Endothelial cell of umbilical vein (primary cell): Measurements from ENCODE around the gene CDK17. TPM values are rescaled to one million over a fixed set of nuclear protein-coding genes. Genes with fewer than 3 reads are reported as not detected.

Experiments used
- BruUV-seq: library from RNA; stranded (reverse); fragments of 400-500 nt; replicated peaks from 2 replicates; lab custom pipeline; 2021; lab: Mats Ljungman, UMichigan
- CTCF ChIA-PET: fragments of 300-600, 350-600 bp; sonication (Branson Sonifier 250); formaldehyde crosslinking; loops from one replicate; lab custom pipeline; 2021; ENCODE audit warnings: antibody characterized with exemption, inconsistent platforms; lab: Charles Lee
- POLR2A ChIA-PET: fragments of 300-600, 350-600 bp; sonication (Branson Sonifier 250); formaldehyde crosslinking; loops from one replicate; lab custom pipeline; 2021; ENCODE audit warnings: antibody characterized with exemption, inconsistent platforms; lab: Charles Lee
- DNase-seq: peaks from one replicate; pipeline ENCODE4 v3.0.0-alpha.2; 2011; ENCODE audit warnings: low read depth, low spot score
- FAIRE-seq: peaks from 2 replicates; lab custom pipeline; 2011; peaks lifted over from hg19 to GRCh38; lab: Jason Lieb, UNC
- H2AFZ ChIP-seq: 2 replicates; pipeline ENCODE4 v1.6.0; 2012; ENCODE audit warnings: low read depth, low read length, control low read depth, inconsistent platforms
- H3K27ac ChIP-seq: 2 replicates; pipeline ENCODE4 v1.5.1; 2011; ENCODE audit warnings: low read depth, mild to moderate bottlenecking, control low read depth, low read length, moderate library complexity; ENCODE audit not compliant: insufficient read depth
- H3K27me3 ChIP-seq, 2 experiments: 2 replicates each; pipeline versions ENCODE4 v1.6.0 to v1.6.1; 2011; ENCODE audit warnings: low read length in 2 of 2, mixed read lengths in 1 of 2; ENCODE audit not compliant: control insufficient read depth in 2 of 2, insufficient read depth in 2 of 2
- H3K36me3 ChIP-seq, 2 experiments: 2 replicates in 1 of 2; 3 replicates in 1 of 2; pipeline ENCODE4 v1.5.1; 2011; ENCODE audit warnings: low read length in 2 of 2, mild to moderate bottlenecking in 1 of 2, moderate library complexity in 1 of 2; ENCODE audit not compliant: control insufficient read depth in 2 of 2, insufficient read depth in 2 of 2; ENCODE audit errors: extremely low read depth in 1 of 2
- H3K4me1 ChIP-seq: 3 replicates; pipeline ENCODE4 v1.5.1; 2011; ENCODE audit warnings: mild to moderate bottlenecking, low read length; ENCODE audit not compliant: control insufficient read depth, insufficient read depth; ENCODE audit errors: extremely low read depth
- H3K4me2 ChIP-seq: 2 replicates; pipeline ENCODE4 v1.6.1; 2011; ENCODE audit warnings: low read length, control low read depth, mixed read lengths; ENCODE audit not compliant: insufficient read depth
- H3K4me3 ChIP-seq, 3 experiments: fragments of 200-600 bp in 1 of 3; sonication (generic), shearing (Covaris generic) in 1 of 3; replicated peaks in 1 of 3; 2 replicates each; pipeline ENCODE4 v1.5.1; 2011 to 2016; ENCODE audit warnings: control low read depth in 3 of 3, low read length in 3 of 3, mild to moderate bottlenecking in 2 of 3, inconsistent platforms in 1 of 3, low read depth in 1 of 3, moderate library complexity in 1 of 3; ENCODE audit not compliant: insufficient read depth in 1 of 3
- H3K79me2 ChIP-seq: 2 replicates; pipeline ENCODE4 v1.6.0; 2012; ENCODE audit warnings: low read length, inconsistent platforms; ENCODE audit not compliant: control insufficient read depth, insufficient read depth
- H3K9ac ChIP-seq: replicated peaks from 2 replicates; pipeline ENCODE3; 2011; ENCODE audit warnings: low read length, control low read depth; ENCODE audit not compliant: insufficient read depth; ENCODE audit errors: extremely low read depth
- H3K9me1 ChIP-seq: replicated peaks from 3 replicates; pipeline ENCODE4 v1.6.0; 2011; ENCODE audit warnings: mild to moderate bottlenecking, low read length; ENCODE audit not compliant: control insufficient read depth, insufficient read depth; ENCODE audit errors: extremely low read depth
- H3K9me3 ChIP-seq: replicated peaks from 2 replicates; pipeline ENCODE4 v1.5.1; 2012; ENCODE audit warnings: low read length, inconsistent platforms; ENCODE audit not compliant: control insufficient read depth, insufficient read depth
- H4K20me1 ChIP-seq: replicated peaks from 2 replicates; pipeline ENCODE3; 2011; ENCODE audit warnings: mild to moderate bottlenecking, low read length; ENCODE audit not compliant: control insufficient read depth, insufficient read depth; ENCODE audit errors: extremely low read depth
- EZH2 ChIP-seq: IDR thresholded peaks from 2 replicates; pipeline ENCODE4 v1.6.1; 2012; ENCODE audit warnings: borderline replicate concordance, low read depth, mild to moderate bottlenecking, moderate library complexity, low read length, inconsistent platforms; ENCODE audit not compliant: severe bottlenecking
- FOS ChIP-seq: IDR thresholded peaks from 2 replicates; pipeline ENCODE4 v1.6.1; 2011; ENCODE audit warnings: mild to moderate bottlenecking, low read length, moderate library complexity, borderline replicate concordance; ENCODE audit not compliant: insufficient read depth
- GATA2 ChIP-seq: IDR thresholded peaks from 2 replicates; pipeline ENCODE4 v1.7.0; 2011; ENCODE audit warnings: low read depth, mild to moderate bottlenecking, moderate library complexity, mixed read lengths, low read length; ENCODE audit not compliant: insufficient read length, insufficient read depth
- JUN ChIP-seq: IDR thresholded peaks from 2 replicates; pipeline ENCODE4 v1.6.1; 2011; ENCODE audit warnings: borderline replicate concordance, low read depth; ENCODE audit not compliant: insufficient read length, insufficient read depth
- MAX ChIP-seq: IDR thresholded peaks from 2 replicates; pipeline ENCODE4 v1.6.1; 2011; ENCODE audit not compliant: insufficient read depth, insufficient read length
- MYC ChIP-seq: IDR thresholded peaks from one replicate; pipeline ENCODE4 v1.6.1; 2011; ENCODE audit warnings: mild to moderate bottlenecking, low read depth, low read length
- POLR2A ChIP-seq: IDR thresholded peaks from 2 replicates; pipeline ENCODE4 v1.6.1; 2012; ENCODE audit warnings: low read depth, mild to moderate bottlenecking, control low read depth, low read length
- POLR2AphosphoS5 ChIP-seq: IDR thresholded peaks from 2 replicates; pipeline ENCODE4 v1.6.1; 2012; ENCODE audit warnings: low read depth, mild to moderate bottlenecking, control low read depth, low read length, moderate library complexity; ENCODE audit not compliant: insufficient read depth
- dilution Hi-C: fragments of 300-500 bp; cut with MboI; formaldehyde crosslinking; loops from one replicate; pipeline ENCODE4 v1.15.0; 2019; ENCODE audit warnings: low sequenced_read_pairs; ENCODE audit not compliant: extremely low pct_ligation_motif_present
- intact Hi-C: fragments of 100-400 bp; cut with micrococcal nuclease; formaldehyde crosslinking; loops from one replicate; pipeline ENCODE4 v1.10.0; 2022
- polyA plus RNA-seq, 4 experiments: library from polyadenylated mRNA; depleted of rRNA in 3 of 4; stranded (reverse) in 3 of 4; unstranded in 1 of 4; fragments of >200 nt; gene quantifications; 2 replicates each; pipeline versions ENCODE4 v1.2.1 to v1.2.3, GENCODE V29; 2011 to 2012; ENCODE audit warnings: missing spikeins in 1 of 4
- total RNA-seq: library from RNA; stranded (reverse); gene quantifications from 2 replicates; pipeline ENCODE4 v1.2.3, GENCODE V29; 2021
- TF ChIP-seq, protein P1 (sequence below), 2 donors: IDR thresholded peaks; 1 replicate in 1 of 2; 2 replicates in 1 of 2; pipeline ENCODE4 v1.5.1; 2011; ENCODE audit warnings: low read length in 2 of 2, mild to moderate bottlenecking in 2 of 2, moderate library complexity in 2 of 2, control low read depth in 1 of 2, inconsistent platforms in 1 of 2, low read depth in 1 of 2; ENCODE audit not compliant: insufficient read depth in 1 of 2; ENCODE audit errors: extremely low read depth in 1 of 2

The CDK17 gene
- total and polyA plus RNA-seq, 2 donors (not counting 3 experiments of a cell fraction or from before 2014, with no cell fraction given) = 61.1 to 176 TPM

- peaks cover 16 to 58% of the 10 kb centered on the region in 2 experiments for H3K36me3 ChIP-seq
- no peak for DNase-seq
- ChIA-PET POLR2A (no interaction called here), CTCF (interaction anchor here (1.4 kb wide), 2 partner anchors 14 to 33 kb away, joined by 3 to 5 read pairs; no protein-coding TSS in a partner anchor)
- TF ChIP-seq POLR2A = peak; percentile 29
- no peak for TF ChIP-seq MYC
- TF ChIP-seq GATA2 = no peak
- TF ChIP-seq JUN = no peak
- TF ChIP-seq FOS = no peak
- no peak for TF ChIP-seq EZH2
- peak; percentile 27 for TF ChIP-seq POLR2AphosphoS5
- TF ChIP-seq MAX = no peak
- TF ChIP-seq, protein P1, sequence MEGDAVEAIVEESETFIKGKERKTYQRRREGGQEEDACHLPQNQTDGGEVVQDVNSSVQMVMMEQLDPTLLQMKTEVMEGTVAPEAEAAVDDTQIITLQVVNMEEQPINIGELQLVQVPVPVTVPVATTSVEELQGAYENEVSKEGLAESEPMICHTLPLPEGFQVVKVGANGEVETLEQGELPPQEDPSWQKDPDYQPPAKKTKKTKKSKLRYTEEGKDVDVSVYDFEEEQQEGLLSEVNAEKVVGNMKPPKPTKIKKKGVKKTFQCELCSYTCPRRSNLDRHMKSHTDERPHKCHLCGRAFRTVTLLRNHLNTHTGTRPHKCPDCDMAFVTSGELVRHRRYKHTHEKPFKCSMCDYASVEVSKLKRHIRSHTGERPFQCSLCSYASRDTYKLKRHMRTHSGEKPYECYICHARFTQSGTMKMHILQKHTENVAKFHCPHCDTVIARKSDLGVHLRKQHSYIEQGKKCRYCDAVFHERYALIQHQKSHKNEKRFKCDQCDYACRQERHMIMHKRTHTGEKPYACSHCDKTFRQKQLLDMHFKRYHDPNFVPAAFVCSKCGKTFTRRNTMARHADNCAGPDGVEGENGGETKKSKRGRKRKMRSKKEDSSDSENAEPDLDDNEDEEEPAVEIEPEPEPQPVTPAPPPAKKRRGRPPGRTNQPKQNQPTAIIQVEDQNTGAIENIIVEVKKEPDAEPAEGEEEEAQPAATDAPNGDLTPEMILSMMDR (IDR thresholded peaks at IDR 0.05; ENCODE audit: extremely low read depth in 1 of 2, insufficient read depth in 1 of 2, low read depth in 1 of 2, low read length in 2 of 2) = no peak
- intact Hi-C loops (no loop called here), dilution Hi-C loops (no loop called here)
- peaks cover 29% of the 10 kb centered on the region for H3K4me1 ChIP-seq
- H3K27me3 ChIP-seq = no peaks in the 10 kb centered on the region
- no TSS peak for BruUV-seq
- peaks cover 8% of the 10 kb centered on the region for H4K20me1 ChIP-seq
- no peaks in the 10 kb centered on the region for H3K9me1 ChIP-seq
- FAIRE-seq = no peak
- H3K9me3 ChIP-seq = no peaks in the 10 kb centered on the region
- H3K27ac ChIP-seq = no peak overlapping the region
- H3K9ac ChIP-seq = no peak overlapping the region
- H3K4me3 ChIP-seq = no peak overlapping the region
- peaks cover 99% of the 10 kb centered on the region for H3K79me2 ChIP-seq
- H2AFZ ChIP-seq = no peak overlapping the region
- H3K4me2 ChIP-seq = no peak overlapping the region
Observed at GRCh38 chr12:96248136-96248931, 151.9 kb downstream of the CDK17 start.
